Thymus (tissue), 11 donors: ENCODE data around the gene APELA. TPM values are rescaled to one million over a fixed set of nuclear protein-coding genes. Genes with fewer than 3 reads are reported as not detected.
"Not testable (repeated sequence)": the region's sequence is repeated elsewhere in the genome, so short reads cannot be mapped to it uniquely, and the experiment has no call there.

Experiments used
- DNase-seq, 9 donors: peaks; one replicate each; pipeline ENCODE4 v3.0.0-alpha.2; 2013; ENCODE audit warnings: low spot score in 9 of 9, low read depth in 6 of 9, missing footprints in 1 of 9
- H3K27ac ChIP-seq, 2 donors: one replicate each; pipeline ENCODE4 v1.5.1; 2013; ENCODE audit warnings: control low read depth in 1 of 2, low read depth in 1 of 2, low read length in 1 of 2, mild to moderate bottlenecking in 1 of 2, moderate library complexity in 1 of 2
- H3K27me3 ChIP-seq, 2 donors: one replicate each; pipeline ENCODE4 v1.5.1; 2013; ENCODE audit warnings: low read length in 1 of 2; ENCODE audit not compliant: control insufficient read depth in 2 of 2, insufficient read depth in 1 of 2
- H3K36me3 ChIP-seq, 2 donors: one replicate each; pipeline ENCODE4 v1.5.1; 2013; ENCODE audit warnings: low read length in 1 of 2, mild to moderate bottlenecking in 1 of 2, moderate library complexity in 1 of 2; ENCODE audit not compliant: control insufficient read depth in 2 of 2, insufficient read depth in 2 of 2
- H3K4me1 ChIP-seq, 2 donors: one replicate each; pipeline ENCODE4 v1.5.1; 2013; ENCODE audit warnings: low read length in 2 of 2; ENCODE audit not compliant: control insufficient read depth in 2 of 2, insufficient read depth in 2 of 2
- H3K4me3 ChIP-seq, 2 donors: one replicate each; pipeline ENCODE4 v1.5.1; 2013; ENCODE audit warnings: low read length in 2 of 2, control low read depth in 1 of 2, mild to moderate bottlenecking in 1 of 2
- H3K9me3 ChIP-seq, 2 donors: one replicate each; pipeline ENCODE4 v1.5.1; 2013; ENCODE audit warnings: low read length in 1 of 2, mild to moderate bottlenecking in 1 of 2; ENCODE audit not compliant: control insufficient read depth in 2 of 2, insufficient read depth in 1 of 2
- WGBS: extraction: QIAGEN DNeasy Blood & Tissue Kit; methylation state at CpG from one replicate; pipeline ENCODE4 v1.1.7; 2013; 5-methylcytosine and 5-hydroxymethylcytosine counted together
- polyA plus RNA-seq: library from polyadenylated mRNA; stranded (reverse); fragments of 200-250 nt; gene quantifications from one replicate; pipeline ENCODE4 v1.2.3, GENCODE V29; 2013
- total RNA-seq: library from RNA; stranded (reverse); fragments of 120-200 nt; gene quantifications from one replicate; pipeline ENCODE4 v1.2.4, GENCODE V29; 2013
- donor health status: healthy.

Gene APELA
- total and polyA plus RNA-seq, 2 donors, result 0.02 to 0.14 TPM

- Histone ChIP-seq H3K4me3 (no peak overlapping the region), H3K4me1 (no peaks in the 10 kb centered on the region), H3K9me3 (peaks cover 0 to 5% of the 10 kb centered on the region in 2 donors), H3K36me3 (no peaks in the 10 kb centered on the region), H3K27me3 (no peaks in the 10 kb centered on the region), H3K27ac (no peak overlapping the region)
- no peak for DNase-seq
- WGBS, result 58% methylated on average over 3 of the region's 3 CpGs
Observed at GRCh38 chr4:164906368-164906767, 29.4 kb downstream of the APELA start.

GRCh38 chr4:164913506-164913905 is 36.5 kb downstream of the APELA start:
- H3K4me1 ChIP-seq, result not testable (repeated sequence)

GRCh38 chr4:164918956-164919355 is 42.0 kb downstream of the APELA start:
- Histone ChIP-seq H3K27me3 (no peaks in the 10 kb centered on the region), H3K9me3 (no peaks in the 10 kb centered on the region), H3K4me1 (no peaks in the 10 kb centered on the region), H3K36me3 (no peaks in the 10 kb centered on the region), H3K4me3 (no peak overlapping the region), H3K27ac (no peak overlapping the region)
- 98% methylated on average over 3 of the region's 3 CpGs for WGBS
- DNase-seq, result no peak

More at GRCh38 chr4:164913506-164913905, 36.5 kb downstream of the APELA start:
- 96% methylated on average over 2 of the region's 2 CpGs for WGBS
- not testable (repeated sequence) for H3K27me3 ChIP-seq, H3K27ac ChIP-seq, H3K36me3 ChIP-seq, H3K9me3 ChIP-seq, DNase-seq, H3K4me3 ChIP-seq

GRCh38 chr4:164924670-164925238 is 47.8 kb downstream of the APELA start:
- Histone ChIP-seq H3K36me3 (no peaks in the 10 kb centered on the region), H3K4me3 (no peak overlapping the region), H3K4me1 (no peaks in the 10 kb centered on the region), H3K9me3 (no peaks in the 10 kb centered on the region), H3K27me3 (no peaks in the 10 kb centered on the region), H3K27ac (no peak overlapping the region)
- WGBS, result 94% methylated on average over 3 of the region's 3 CpGs
- no peak for DNase-seq

- 94% methylated on average over 2 of the region's 2 CpGs for WGBS
- Histone ChIP-seq H3K27me3 (no peaks in the 10 kb centered on the region), H3K4me3 (no peak overlapping the region), H3K4me1 (no peaks in the 10 kb centered on the region), H3K36me3 (no peaks in the 10 kb centered on the region), H3K9me3 (no peaks in the 10 kb centered on the region), H3K27ac (no peak overlapping the region)
- no peak for DNase-seq
Observed at GRCh38 chr4:164926301-164926700, 49.3 kb downstream of the APELA start.

- not testable (repeated sequence) for H3K27ac ChIP-seq, DNase-seq, H3K36me3 ChIP-seq, H3K27me3 ChIP-seq, H3K4me3 ChIP-seq, H3K4me1 ChIP-seq, H3K9me3 ChIP-seq
- 95% methylated on average over 2 of the region's 2 CpGs for WGBS
Observed at GRCh38 chr4:164927101-164927500, 50.1 kb downstream of the APELA start.

- no peaks in the 10 kb centered on the region for H3K4me1 ChIP-seq
- no peaks in the 10 kb centered on the region for H3K27me3 ChIP-seq
- no peak for DNase-seq
- no peaks in the 10 kb centered on the region for H3K36me3 ChIP-seq
- no peak overlapping the region for H3K27ac ChIP-seq
- no peaks in the 10 kb centered on the region for H3K9me3 ChIP-seq
- WGBS, result 94% methylated on average over 5 of the region's 5 CpGs
- H3K4me3 ChIP-seq, result no peak overlapping the region
Observed at GRCh38 chr4:164930647-164931046, 53.7 kb downstream of the APELA start.

GRCh38 chr4:164931551-164932324 is 54.8 kb downstream of the APELA start:
- no peak overlapping the region for H3K4me3 ChIP-seq
- 89% methylated on average over 5 of the region's 5 CpGs for WGBS
- H3K4me1 ChIP-seq, result no peaks in the 10 kb centered on the region
- no peak for DNase-seq
- H3K27ac ChIP-seq, result no peak overlapping the region
- H3K27me3 ChIP-seq, result no peaks in the 10 kb centered on the region
- H3K36me3 ChIP-seq, result no peaks in the 10 kb centered on the region
- H3K9me3 ChIP-seq, result no peaks in the 10 kb centered on the region

- Histone ChIP-seq H3K4me1 (no peaks in the 10 kb centered on the region), H3K9me3 (no peaks in the 10 kb centered on the region), H3K27me3 (no peaks in the 10 kb centered on the region), H3K4me3 (no peak overlapping the region), H3K36me3 (no peaks in the 10 kb centered on the region), H3K27ac (no peak overlapping the region)
- WGBS, result 85% methylated on average over 11 of the region's 11 CpGs
- DNase-seq, result no peak
Observed at GRCh38 chr4:164933244-164933643, 56.3 kb downstream of the APELA start.
